LNCaP clone FGC (cell line): ENCODE data around the gene SPACDR.
"Not testable (repeated sequence)": the region's sequence is repeated elsewhere in the genome, so short reads cannot be mapped to it uniquely, and the experiment has no call there.

Experiments used
- DNase-seq: peaks from one replicate; pipeline ENCODE4 v3.0.0-alpha.2; 2011; ENCODE audit warnings: low read depth
- H3K4me3 ChIP-seq: 2 replicates; pipeline ENCODE4 v1.5.1; 2011; ENCODE audit warnings: mild to moderate bottlenecking, low read depth, low read length, control low read depth
- TF ChIP-seq, protein P1 (sequence below): IDR thresholded peaks from 2 replicates; pipeline ENCODE4 v1.5.1; 2012; ENCODE audit warnings: mild to moderate bottlenecking; ENCODE audit not compliant: control insufficient read depth, insufficient read depth; ENCODE audit errors: extremely low read depth

Gene SPACDR

DNA sequence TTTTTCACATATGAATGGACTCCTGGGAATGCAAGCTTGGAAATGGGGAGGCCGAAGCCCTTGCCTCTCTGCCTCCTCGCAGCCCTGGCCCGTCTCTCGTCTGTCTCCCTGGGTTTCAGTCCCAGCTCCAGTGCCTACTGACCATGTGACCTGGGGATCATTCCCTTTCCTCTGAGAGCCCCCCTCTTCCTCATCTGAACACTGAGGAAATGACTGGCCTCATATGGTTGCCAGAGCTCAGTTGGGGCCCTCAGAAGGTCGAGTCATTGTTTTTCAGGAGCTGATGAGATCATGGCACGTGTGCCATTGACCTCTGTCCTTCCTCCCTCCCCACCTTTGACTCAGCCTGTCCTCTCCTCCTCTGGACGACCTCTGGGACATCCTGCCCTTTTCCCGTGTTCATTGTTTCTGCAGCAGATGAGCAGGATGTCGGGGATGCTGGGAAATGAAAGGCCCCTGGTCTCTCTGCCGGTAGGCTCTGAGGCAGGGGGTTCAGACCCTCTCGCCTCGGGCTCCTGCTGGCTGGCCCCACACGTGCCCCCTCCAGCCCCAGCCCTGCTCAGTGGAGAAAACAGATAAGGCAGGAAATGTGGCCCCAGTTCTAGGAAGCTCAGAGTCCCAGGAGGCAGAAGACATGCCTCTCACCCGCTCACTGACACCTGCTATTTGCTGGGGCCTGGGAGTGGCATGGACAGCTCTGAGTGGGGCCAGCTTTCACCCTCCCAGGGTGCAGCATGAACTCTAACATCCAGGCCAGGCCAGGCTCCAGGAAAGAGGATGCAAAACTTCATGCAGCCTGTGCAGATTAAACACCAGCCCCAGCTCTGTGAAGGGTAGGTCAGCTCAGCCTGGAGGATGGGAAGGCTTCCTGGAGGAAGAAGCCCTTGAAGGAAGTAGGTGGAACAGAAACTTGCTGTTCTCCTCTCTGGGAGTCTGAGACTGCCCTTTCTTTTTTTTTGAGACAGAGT lies 19.5 kb downstream of the SPACDR start:
- DNase-seq: no peak
- no peak overlapping the region for H3K4me3 ChIP-seq
- TF ChIP-seq, protein P1, sequence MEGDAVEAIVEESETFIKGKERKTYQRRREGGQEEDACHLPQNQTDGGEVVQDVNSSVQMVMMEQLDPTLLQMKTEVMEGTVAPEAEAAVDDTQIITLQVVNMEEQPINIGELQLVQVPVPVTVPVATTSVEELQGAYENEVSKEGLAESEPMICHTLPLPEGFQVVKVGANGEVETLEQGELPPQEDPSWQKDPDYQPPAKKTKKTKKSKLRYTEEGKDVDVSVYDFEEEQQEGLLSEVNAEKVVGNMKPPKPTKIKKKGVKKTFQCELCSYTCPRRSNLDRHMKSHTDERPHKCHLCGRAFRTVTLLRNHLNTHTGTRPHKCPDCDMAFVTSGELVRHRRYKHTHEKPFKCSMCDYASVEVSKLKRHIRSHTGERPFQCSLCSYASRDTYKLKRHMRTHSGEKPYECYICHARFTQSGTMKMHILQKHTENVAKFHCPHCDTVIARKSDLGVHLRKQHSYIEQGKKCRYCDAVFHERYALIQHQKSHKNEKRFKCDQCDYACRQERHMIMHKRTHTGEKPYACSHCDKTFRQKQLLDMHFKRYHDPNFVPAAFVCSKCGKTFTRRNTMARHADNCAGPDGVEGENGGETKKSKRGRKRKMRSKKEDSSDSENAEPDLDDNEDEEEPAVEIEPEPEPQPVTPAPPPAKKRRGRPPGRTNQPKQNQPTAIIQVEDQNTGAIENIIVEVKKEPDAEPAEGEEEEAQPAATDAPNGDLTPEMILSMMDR: no peak

DNA sequence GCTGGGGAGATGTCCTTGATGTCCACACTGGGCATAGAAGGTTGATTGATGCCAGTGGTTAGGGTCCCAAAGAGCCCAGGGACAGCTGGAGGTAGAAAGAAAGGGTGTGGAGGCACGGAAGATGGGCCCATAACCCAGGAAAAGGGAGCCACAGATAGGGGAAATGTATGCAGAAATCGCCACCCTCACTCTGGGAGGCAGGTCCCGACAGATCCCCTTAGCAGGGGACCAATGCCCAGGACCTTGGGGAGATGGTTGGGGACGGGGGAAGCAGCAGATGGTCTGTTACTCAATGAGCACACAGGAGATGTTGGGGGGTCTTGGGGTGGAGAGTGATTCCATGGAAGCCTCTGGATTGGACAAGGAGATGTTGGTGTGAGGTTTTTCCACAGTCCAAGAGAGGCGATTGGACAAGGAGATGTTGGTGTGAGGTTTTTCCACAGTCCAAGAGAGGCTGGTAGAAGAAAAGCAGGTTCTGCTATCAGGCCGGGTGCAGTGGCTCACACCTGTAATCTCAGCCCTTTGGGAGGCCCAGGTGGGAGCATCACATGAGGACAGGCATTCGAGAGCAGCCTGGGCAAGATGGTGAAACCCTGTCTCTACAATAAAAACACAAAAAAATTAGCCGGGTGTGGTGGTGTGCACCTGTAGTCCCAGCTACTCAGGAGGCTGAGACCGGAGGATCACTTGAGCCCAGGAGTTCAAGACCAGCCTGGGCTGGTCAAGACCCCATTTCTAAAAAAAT lies 20.8 kb downstream of the SPACDR start:
- TF ChIP-seq, protein P1: no peak
- no peak for DNase-seq
- no peak overlapping the region for H3K4me3 ChIP-seq

DNA sequence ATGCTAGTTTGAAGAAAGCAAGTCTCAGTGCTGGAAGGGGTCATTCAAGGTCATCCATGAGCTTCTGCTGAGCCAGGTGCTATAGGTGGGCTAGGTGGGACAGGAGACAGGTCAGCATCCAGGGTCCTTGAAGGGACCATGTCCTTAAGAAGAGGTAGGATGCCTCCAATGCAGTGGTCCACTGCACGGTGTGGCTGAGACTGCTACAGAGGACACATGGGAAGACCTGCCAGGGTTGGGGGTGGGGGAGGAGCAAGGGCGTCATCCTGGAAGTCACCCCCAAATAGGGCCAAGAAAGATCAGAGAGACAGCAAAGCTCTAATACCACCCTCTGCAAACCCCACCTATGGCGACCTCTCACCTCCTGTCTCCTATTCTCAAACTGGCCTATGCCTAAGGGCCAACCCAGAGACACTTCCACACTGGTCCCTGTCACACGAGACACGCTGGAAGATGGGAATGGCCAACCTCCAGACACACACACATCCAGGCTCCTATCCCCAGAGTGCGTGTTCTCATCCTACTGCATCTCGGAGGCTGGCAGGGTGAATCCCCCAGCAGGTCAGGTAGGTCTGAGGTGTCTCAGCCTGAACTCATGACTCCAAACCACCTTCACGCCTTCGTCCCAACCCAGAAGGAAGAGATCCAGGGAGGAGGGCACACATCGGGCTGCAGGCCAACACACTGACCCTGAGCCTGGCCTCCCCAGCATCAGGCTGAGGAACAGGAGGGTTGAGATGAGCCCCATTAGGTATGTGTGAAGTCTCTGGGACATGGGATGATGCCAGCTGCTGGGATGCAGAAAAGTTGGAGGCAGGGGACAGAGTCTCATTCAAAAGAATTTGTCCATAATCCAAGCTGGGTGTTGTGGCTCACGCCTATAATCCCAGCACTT lies 22.2 kb downstream of the SPACDR start:
- TF ChIP-seq, protein P1: no peak

DNA sequence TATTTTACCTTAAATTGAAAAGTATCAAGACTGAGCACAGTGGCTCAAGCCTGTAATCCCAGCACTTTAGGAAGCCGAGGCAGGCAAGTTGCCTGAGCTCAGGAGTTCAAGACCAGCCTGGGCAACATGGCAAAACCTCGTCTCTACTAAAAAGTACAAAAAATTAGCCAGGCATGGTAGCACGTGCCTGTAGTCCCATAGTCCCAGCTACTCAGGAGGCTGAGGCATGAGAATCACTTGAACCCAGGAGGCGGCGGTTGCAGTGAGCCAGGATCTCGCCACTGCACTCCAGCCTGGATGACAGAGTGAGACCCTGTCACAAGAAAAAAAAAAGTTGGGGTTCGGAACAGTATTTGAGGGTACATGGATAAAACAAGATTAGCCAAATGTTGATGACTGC lies 24.8 kb downstream of the SPACDR start:
- DNase-seq, H3K4me3 ChIP-seq: not testable (repeated sequence)

More for the DNA sequence above, 22.2 kb downstream of the SPACDR start:
- H3K4me3 ChIP-seq: no peak overlapping the region
- DNase-seq: no peak

DNA sequence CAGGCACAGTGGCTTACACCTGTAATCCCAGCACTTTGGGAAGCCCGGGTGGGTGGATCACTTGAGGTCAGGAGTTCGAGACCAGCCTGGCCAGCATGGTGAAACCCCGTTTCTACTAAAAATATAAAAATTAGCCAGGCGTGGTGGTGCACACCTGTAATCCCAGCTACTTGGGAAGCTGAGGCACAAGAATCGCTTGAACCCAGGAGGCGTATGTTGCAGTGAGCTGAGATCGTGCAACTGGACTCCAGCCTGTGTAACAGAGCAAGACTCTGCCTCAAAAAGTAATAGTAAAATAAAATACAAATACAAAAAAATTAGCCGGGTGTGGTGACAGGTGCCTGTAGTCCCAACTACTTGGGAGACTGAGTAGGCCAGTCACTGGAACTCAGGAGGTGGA lies 25.3 kb downstream of the SPACDR start:
- DNase-seq, H3K4me3 ChIP-seq: not testable (repeated sequence)

DNA sequence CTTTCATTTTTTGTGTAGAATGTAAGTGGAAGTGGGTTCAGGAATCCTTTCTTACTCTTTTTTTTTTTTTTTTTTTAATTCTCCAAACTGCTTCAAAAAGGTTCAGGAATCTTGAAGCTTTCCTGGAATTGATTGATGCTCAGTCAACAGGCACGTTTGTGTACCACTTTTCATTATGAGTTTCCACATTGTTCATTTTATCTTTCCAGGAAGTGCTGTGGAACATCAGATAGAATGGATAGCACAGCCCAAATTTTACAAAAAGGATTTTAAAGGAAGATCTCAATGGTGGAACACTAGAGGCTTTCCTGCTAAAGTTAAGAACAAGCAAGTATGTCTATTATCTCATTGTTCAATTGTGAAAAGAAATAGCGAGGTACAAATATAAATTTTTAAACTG lies 25.9 kb downstream of the SPACDR start:
- no peak for DNase-seq
- no peak overlapping the region for H3K4me3 ChIP-seq
- TF ChIP-seq, protein P1: no peak

DNA sequence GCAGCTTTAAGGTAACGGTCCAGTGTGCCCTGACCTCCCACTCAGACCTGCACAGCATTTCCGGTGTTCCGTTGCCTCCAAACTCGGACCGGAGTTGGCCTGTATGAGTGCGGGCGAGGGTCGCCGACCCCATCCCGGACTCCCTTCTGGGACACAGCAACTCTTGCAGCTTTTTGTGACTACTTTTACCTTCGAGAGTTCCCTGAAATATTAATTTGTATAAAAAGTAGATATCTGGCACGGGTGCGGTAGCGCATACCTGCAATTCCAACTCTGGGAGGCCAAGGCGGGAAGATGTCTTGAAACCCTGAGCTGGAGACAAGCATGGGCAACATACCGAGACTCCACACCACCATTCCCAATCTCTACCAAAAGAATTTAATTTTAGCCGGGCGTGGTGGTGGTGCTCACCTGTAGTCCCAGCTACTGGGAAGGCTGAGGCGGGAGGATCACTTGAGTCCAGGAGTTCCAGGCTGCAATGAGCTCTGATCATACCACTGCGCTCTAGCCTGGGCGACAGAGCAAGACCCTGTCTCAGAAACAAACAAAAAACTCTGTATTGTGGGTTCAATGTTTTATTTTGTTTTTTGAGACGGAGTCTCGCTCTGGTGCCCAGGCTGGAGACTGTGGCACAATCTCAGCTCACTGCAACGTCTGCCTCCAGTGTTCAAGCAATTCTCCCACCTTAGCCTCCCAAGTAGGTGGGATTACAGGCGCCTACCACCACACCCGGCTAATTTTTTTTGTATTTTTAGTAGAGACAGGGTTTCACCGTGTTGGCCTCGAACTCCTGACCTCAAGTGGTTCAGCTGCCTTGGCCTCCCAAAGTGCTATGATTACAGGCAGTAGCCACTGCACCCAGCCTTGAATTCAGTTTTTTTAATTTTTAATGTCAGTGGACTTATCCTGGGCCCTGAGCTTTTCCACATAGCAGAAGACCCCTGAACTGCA lies 26.6 kb downstream of the SPACDR start:
- no peak for DNase-seq
- peak overlapping the region; percentile 67 for H3K4me3 ChIP-seq
- TF ChIP-seq, protein P1: no peak
